Ishikawa (cell line): Measurements from ENCODE around the gene SPEM2.

Experiments used
- CEBPB ChIP-seq: IDR thresholded peaks from 2 replicates; pipeline ENCODE4 v1.6.1; 2012
- EP300 ChIP-seq: IDR thresholded peaks from 2 replicates; pipeline ENCODE4 v1.6.1; 2012; ENCODE audit warnings: borderline replicate concordance
- FOXM1 ChIP-seq: IDR thresholded peaks from 2 replicates; pipeline ENCODE4 v1.6.1; 2012; ENCODE audit warnings: low read depth, borderline replicate concordance
- REST ChIP-seq: IDR thresholded peaks from 2 replicates; pipeline ENCODE4 v1.6.1; 2012; ENCODE audit warnings: low read depth, mild to moderate bottlenecking
- TAF1 ChIP-seq: IDR thresholded peaks from 2 replicates; pipeline ENCODE4 v1.6.1; 2012; ENCODE audit warnings: low read depth, mild to moderate bottlenecking
- USF1 ChIP-seq: IDR thresholded peaks from 2 replicates; pipeline ENCODE4 v1.6.1; 2012
- YY1 ChIP-seq: IDR thresholded peaks from 2 replicates; pipeline ENCODE4 v1.6.1; 2012; ENCODE audit warnings: low read depth
- ZBTB7A ChIP-seq: IDR thresholded peaks from 2 replicates; pipeline ENCODE4 v1.6.1; 2012; ENCODE audit warnings: low read depth
- TF ChIP-seq, protein P1 (sequence below): IDR thresholded peaks from 2 replicates; pipeline ENCODE4 v1.6.1; 2012

DNA sequence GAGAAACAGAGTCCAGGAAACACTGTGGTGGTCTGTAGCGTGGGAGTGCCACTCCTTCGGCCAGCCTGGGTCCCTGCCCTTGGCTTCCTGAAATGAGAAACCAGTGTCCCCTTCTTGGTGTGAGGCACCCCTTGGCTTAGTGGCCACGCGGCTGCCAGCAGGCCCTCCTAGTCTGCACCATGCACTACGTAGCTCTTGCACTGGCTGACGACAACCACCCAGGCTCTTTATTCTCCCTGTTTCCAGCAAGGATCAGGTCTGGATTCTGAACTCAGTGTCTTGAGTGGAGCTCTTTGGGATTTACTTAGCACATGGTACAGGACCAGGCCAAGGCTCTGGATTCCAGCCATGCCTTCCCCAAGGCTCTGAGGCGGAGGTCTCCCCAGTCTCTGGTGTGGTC, 2.1 kb downstream of the SPEM2 start:
- no peak for TF ChIP-seq REST
- no peak for TF ChIP-seq CEBPB
- no peak for TF ChIP-seq EP300
- TF ChIP-seq USF1: no peak
- TF ChIP-seq FOXM1: no peak
- no peak for TF ChIP-seq YY1
- no peak for TF ChIP-seq TAF1
- TF ChIP-seq ZBTB7A: no peak
- TF ChIP-seq, protein P1, sequence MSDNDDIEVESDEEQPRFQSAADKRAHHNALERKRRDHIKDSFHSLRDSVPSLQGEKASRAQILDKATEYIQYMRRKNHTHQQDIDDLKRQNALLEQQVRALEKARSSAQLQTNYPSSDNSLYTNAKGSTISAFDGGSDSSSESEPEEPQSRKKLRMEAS: no peak
